Activated naive CD4-positive, alpha-beta T cell treated with anti-CD3 and anti-CD28 coated beads, Interleukin-2, amount 50 U/mL, for 24 hours (primary cell): ENCODE measurements around the gene KIAA1143.

Experiments
- H3K27ac Mint-ChIP-seq: one replicate; pipeline ENCODE4 v1.8.0; 2021; ENCODE audit warnings: mild to moderate bottlenecking, mixed read lengths
- H3K27me3 Mint-ChIP-seq: one replicate; pipeline ENCODE4 v1.8.0; 2021; ENCODE audit warnings: mixed read lengths
- H3K36me3 Mint-ChIP-seq: one replicate; pipeline ENCODE4 v1.8.0; 2021; ENCODE audit warnings: mixed read lengths
- H3K4me1 Mint-ChIP-seq: one replicate; pipeline ENCODE4 v1.8.0; 2021; ENCODE audit warnings: mixed read lengths
- H3K4me3 Mint-ChIP-seq: one replicate; pipeline ENCODE4 v1.8.0; 2021; ENCODE audit warnings: mild to moderate bottlenecking, mixed read lengths
- H3K9me3 Mint-ChIP-seq: one replicate; pipeline ENCODE4 v1.8.0; 2021; ENCODE audit warnings: mixed read lengths

Gene KIAA1143

GRCh38 chr3:44721231-44722102 is 40.0 kb downstream of the KIAA1143 start:
- Mint-ChIP-seq H3K36me3 (peaks cover 53% of the 10 kb centered on the region), H3K27ac (no peak overlapping the region), H3K27me3 (peaks cover 1% of the 10 kb centered on the region), H3K4me3 (no peak overlapping the region), H3K4me1 (no peaks in the 10 kb centered on the region), H3K9me3 (peaks cover 28% of the 10 kb centered on the region)

- Mint-ChIP-seq H3K4me1 (peaks cover 14% of the 10 kb centered on the region), H3K27me3 (peaks cover 30% of the 10 kb centered on the region), H3K9me3 (peaks cover 25% of the 10 kb centered on the region), H3K4me3 (peak within 1 kb of the TSS; percentile 92), H3K36me3 (peaks cover 39% of the 10 kb centered on the region), H3K27ac (peak within 1 kb of the TSS; percentile 95)
Observed at GRCh38 chr3:44712455-44713075, 48.9 kb downstream of the KIAA1143 start, which contains the start of gene ZNF502. TSS of gene ZNF502 (plus strand) at chr3:44712660. CDS start at chr3:44720262, 7,602 bp downstream.
